GM21526 (cell line): Measurements from ENCODE around the gene DNAJB12.
"Not testable (repeated sequence)": the region's sequence is repeated elsewhere in the genome, so short reads cannot be mapped to it uniquely, and the experiment has no call there.

ENCODE experiments used
- ATAC-seq: cut with Tn5 transposase; IDR thresholded peaks from one replicate; pipeline ENCODE4 v1.9.1; 2021; ENCODE audit warnings: moderate library complexity; ENCODE audit not compliant: unreplicated experiment, low FRiP score

The DNAJB12 gene

DNA sequence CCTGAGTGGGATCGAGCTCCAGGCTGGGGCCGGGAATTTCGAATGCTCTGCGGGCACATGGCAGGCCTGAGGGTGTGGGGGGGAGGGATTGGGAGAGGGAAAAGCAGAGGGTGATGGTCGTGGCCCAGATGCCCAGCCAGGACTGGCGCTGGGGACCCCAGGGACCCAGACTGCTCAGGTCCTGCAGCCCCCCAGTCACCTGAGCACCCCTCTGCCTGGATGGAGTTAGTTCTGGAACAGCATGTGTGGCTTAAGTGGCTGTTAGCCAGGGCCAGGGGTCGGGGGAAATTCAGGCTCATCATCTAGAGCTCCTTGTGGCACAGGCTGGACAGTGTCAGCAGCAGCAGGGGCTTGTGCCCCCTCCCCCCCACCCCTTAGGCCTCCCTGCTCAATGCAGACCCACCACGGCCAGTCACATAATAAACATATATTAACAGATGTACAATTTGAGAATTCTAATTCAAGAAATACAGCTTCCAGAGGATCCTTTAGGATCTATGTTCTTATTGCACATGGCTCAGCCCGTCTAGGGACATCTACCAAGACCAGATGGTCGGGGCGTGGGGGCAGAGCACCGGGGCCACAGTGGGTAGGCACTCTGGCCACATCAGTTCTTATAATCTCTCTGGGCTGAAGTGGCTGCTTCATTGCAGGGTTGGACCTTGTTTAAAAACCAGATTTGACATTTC, 22.2 kb downstream of the DNAJB12 start:
- no peak for ATAC-seq

- ATAC-seq, result no peak
Measured at GRCh38 chr10:72331575-72332422, 22.9 kb downstream of the DNAJB12 start.

GRCh38 chr10:72330069-72330426, 24.7 kb downstream of the DNAJB12 start:
- ATAC-seq, result no peak

- ATAC-seq, result no peak
Measured at GRCh38 chr10:72329290-72330068, 25.2 kb downstream of the DNAJB12 start.

GRCh38 chr10:72328829-72329204, 25.9 kb downstream of the DNAJB12 start:
- no peak for ATAC-seq

DNA sequence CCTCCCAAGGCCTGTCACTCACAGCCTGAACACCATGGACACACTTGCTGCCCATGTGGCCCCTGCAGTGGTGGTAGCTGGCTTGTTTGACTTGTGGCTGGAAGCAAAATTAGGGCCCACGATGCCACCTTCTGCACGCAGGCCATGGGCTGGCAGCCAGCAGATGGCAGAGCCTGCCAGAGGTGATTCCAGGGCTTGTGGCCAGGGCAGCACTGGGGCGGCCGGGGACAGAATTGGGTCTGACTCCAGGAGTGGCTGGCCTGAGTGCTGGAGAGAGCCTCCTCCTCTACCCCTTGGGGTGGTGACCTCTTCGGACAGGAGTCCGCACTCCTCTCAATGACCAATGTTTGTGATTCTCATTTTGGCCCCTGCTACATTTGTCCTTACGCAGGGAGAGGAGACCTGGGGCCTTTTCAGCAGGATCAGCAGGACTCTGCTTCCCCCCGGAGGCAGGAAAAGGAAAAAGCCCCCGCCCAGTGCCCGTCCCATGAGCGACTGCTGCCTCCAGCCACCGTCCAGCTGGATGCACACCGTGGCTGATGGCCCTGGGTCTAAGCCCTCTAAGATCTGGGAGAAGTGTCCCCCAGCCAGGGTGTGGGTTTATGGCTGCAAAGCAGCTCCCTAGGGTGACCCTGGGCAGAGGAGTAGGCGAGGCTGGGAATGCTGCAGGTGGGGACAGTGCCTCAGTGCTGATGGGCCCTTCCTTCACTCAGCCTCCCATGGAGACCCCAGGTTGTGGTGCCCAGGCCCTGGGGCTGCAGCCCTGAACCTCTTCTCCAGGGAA, 26.5 kb downstream of the DNAJB12 start:
- no peak for ATAC-seq

DNA sequence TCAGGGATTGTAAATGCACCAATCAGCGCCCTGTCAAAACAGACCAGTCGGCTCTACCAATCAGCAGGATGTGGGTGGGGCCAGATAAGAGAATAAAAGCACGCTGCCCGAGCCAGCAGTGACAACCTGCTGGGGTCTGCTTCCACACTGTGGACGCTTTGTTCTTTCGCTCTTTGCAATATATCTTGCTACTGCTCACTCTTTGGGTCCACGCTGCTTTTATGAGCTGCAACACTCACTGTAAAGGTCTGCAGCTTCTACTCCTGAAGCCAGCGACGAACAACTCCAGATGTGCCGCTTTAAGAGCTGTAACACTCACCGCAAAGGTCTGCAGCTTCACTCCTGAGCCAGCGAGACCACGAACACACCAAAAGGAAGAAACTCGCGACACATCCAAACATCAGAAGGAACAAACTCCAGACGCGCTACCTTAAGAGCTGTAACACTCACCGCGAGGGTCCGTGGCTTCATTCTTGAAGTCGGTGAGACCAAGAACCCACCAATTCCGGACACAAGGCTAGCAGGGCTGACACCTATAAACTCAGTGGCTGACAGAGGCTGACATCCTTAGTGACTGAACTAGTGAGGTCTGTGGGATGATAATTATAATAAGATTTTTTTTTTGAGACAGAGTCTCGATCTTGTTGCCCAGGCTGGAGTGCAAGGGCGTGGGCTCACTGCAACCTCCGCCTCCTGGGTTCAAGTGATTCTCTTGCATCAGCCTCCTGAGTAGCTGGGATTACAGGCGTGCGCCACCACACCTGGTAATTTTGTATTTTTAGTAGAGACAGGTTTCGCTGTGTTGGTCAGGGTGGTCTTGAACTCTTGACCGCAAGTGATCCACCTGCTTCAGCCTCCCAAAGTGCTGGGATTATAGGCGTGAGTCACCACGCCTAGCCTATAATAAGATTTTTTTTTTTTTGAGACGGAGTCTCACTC, 27.8 kb downstream of the DNAJB12 start:
- not testable (repeated sequence) for ATAC-seq

GRCh38 chr10:72325243-72326175, 29.2 kb downstream of the DNAJB12 start:
- ATAC-seq, result not testable (repeated sequence)

DNA sequence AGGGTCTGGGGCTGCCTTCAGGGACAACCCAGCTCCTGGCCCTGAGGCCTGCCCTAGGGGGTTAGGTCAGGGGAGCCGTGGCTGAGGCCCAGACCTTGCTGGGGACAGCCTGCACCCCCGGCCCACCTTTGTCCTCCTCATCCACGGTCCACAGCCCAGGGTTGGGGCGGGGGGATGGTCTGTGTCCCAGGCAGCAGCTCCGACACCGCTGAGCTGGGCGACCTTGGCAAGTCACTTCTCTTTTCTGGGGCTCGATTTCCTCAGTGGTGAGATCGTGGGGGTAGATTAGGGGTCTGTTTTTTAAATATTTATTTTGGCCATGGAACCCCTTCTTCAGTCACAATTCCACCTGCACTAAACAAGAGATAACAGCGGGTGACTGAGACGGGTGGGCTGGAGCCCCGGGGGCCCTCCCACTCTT, 30.9 kb downstream of the DNAJB12 start:
- no peak for ATAC-seq

DNA sequence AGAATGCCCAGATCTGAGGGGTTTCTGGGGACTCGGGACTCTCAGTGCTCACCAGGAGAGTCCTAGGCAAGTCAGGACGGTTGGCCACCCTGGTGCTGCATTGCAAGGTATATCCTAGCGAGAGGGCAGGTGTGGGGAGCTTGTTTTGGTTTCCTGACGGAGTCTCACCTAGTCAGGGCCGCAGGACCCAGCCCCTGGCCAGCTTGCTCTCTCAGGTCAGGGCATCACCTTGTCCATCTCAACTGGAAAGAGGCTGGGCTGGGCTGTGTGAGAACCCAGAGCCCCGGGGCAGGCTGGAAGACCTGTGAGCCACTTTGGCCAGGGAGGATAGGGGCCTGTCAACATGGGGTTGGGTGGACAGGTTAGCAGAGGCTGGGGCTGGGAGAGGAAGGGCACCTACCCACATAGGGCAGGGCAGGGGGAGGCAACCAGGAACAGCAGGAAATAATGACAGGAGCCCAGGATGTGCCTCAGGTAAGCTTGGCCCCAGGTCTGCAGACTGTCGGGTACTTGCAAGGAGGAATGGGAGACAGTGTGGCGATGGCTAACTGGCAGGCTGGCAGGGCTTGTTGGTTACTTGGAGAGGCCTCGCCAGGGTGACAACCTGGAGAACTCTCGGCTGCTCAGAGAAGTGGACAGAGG, 31.5 kb downstream of the DNAJB12 start:
- ATAC-seq, result no peak

- no peak for ATAC-seq
Measured at GRCh38 chr10:72322280-72323058, 32.2 kb downstream of the DNAJB12 start.

DNA sequence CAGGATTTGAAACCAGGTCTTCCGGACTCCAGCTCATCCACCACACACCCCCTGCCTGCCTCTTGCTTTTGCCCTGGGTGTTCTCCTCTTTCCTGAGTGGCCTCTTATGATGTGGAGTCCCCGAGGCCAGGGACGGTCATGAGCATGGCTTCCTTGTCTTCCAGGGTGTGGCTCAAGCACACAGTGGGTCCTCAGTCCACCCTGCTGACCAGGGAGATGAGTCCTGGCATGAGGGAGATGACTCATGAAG, 32.8 kb downstream of the DNAJB12 start:
- ATAC-seq, result no peak

DNA sequence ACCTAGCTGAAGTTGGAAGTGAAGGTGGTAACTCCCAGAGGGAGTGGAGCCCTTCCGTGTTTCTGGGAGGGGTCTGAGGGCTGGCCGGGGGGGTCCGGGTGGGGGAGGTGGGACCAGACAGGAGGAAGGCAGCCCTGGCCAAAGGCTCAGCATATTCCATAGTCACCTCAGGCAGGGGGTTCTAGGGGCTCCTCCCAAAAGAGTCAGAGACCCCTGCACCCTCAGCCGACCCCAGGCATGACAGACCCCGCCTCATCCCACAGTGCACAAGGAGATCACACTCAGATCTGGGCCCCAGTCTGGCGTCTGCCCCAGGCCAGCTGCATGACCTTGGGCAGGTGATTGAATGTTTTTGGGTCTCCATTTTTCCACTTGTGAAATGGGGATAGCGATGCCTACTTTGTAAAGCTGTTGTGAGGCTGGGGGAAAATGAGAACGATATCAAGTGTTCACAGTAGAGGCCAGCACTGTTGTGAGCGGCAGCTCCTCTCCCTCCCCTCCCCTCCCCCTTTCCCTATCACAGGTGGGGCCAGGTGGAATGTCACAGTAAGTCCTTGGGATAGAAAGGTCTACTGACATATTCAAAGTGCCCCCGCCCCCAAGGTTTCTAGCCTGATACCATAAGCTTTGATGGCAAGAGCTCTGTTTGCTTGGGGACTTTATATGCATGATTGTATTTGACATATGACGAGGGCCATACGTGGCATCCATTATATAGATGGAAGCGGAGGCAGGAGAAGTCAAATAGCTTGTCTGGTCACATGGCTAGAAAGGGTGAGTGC, 33.3 kb downstream of the DNAJB12 start:
- no peak for ATAC-seq

DNA sequence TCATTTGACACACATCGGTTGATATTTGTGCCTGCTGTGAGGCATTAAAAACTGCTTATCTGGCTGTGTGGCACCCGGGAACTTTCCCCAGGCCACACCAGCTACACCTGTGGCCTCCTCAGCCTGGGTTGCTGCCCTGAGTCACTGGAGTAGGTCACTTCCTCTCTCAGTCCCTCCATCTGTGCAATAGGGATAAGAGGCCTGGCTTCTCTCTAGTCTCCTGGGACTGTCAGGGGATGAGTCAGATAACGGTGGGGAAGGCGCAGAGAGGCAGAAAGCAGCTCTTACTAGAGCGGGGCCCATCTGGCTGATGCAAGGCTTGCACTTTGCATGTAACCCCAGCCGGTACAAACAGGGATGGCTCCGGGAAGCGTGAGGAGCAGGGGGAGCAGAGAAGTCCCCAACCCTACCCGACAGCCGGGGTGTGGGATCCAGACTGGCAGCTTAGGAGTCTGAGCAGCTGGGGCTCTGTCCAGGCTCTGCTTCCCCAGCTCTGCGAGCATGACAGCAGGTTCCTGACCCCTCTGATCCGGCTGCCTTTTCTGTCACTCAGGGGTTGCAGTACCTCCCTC, 34.0 kb downstream of the DNAJB12 start:
- ATAC-seq, result peak; percentile 46

DNA sequence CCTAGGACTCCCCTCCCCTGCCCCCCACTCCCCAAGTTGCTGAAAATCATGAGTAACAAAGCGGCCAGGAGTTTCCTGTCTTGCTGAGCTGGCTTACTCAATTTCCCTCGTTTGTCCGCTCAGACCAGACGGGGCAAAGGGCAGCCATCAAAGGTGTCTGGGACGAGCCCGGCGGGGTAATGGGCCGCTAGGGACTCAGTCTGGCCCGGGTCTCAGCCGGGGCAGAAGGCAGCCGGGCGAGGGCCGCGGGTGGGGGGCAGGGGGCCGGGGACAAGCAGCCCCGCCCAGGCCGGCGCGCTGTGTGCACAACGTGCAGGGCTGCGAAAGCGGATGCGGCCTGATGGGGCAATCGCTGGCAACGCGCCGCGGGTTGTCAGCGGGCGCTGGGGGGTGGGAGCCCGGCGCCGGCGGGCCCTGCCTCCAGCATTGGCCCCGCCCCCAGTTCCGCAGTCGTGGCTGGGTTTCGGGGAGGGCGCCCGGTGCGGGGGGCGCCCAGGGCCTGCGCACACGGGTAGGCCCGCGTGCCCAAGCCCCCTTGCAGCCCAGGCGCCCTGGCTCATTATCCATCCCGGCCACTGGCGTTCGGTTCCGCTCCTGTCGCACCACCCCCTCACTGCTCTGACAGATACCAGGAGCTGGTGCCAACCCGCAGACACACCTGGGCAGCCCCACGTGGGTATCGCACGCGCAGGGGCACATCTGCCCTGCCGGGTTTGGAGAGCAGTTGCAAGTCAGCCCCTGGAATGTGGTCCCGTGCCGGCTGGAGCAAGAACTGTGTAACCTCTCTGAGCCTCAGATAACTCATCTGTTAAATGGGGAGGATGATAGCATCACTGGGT, 35.1 kb downstream of the DNAJB12 start:
- ATAC-seq, result peak; percentile 52
